SJCRH30 (cell line): ENCODE data around the gene VCX3B. TPM values are rescaled to one million over a fixed set of nuclear protein-coding genes. Genes with fewer than 3 reads are reported as not detected.
"Not testable (repeated sequence)": the region's sequence is repeated elsewhere in the genome, so short reads cannot be mapped to it uniquely, and the experiment has no call there.

Experiments
- DNase-seq, 2 experiments: peaks; one replicate each; pipeline ENCODE4 v3.0.0-alpha.2; 2015 to 2020
- H3K27ac ChIP-seq: fragments of 250-450 bp; sonication (Bioruptor Pico); 2 replicates; pipeline ENCODE4 v1.5.1; 2020; ENCODE audit warnings: mild to moderate bottlenecking, moderate library complexity
- H3K27me3 ChIP-seq: fragments of 250-450 bp; sonication (Bioruptor Pico); 2 replicates; pipeline ENCODE4 v1.5.1; 2020; ENCODE audit warnings: mild to moderate bottlenecking, moderate library complexity
- H3K36me3 ChIP-seq: fragments of 250-450 bp; sonication (Bioruptor Pico); 2 replicates; pipeline ENCODE4 v1.5.1; 2020; ENCODE audit warnings: mild to moderate bottlenecking, moderate library complexity
- H3K4me1 ChIP-seq: fragments of 250-450 bp; sonication (Bioruptor Pico); 2 replicates; pipeline ENCODE4 v1.5.1; 2020; ENCODE audit warnings: mild to moderate bottlenecking, moderate library complexity
- H3K4me3 ChIP-seq: fragments of 250-450 bp; sonication (Bioruptor Pico); 2 replicates; pipeline ENCODE4 v1.5.1; 2020; ENCODE audit warnings: mild to moderate bottlenecking, moderate library complexity
- H3K9me3 ChIP-seq: fragments of 250-450 bp; sonication (Bioruptor Pico); replicated peaks from 2 replicates; pipeline ENCODE4 v1.5.1; 2020; ENCODE audit warnings: mild to moderate bottlenecking, moderate library complexity
- total RNA-seq: library from RNA; depleted of rRNA; stranded (reverse); fragments of >200 nt; shearing (Covaris generic); gene quantifications from 2 replicates; pipeline ENCODE4 v1.2.3, GENCODE V29; 2014; rRNA removed

The VCX3B gene
- not detected in 2 replicates for total RNA-seq

- not testable (repeated sequence) for H3K36me3 ChIP-seq, H3K27ac ChIP-seq, DNase-seq, H3K27me3 ChIP-seq, H3K4me3 ChIP-seq, H3K4me1 ChIP-seq, H3K9me3 ChIP-seq
These were observed at the start of gene VCX3B for GRCh38 chrX:8464530-8464929. Gene VCX3B, plus strand, starts transcription at chrX:8464830. Its CDS starts 621 bp downstream, at chrX:8465451.

GRCh38 chrX:8418301-8418700, 46.3 kb upstream of the VCX3B start:
- Histone ChIP-seq H3K27me3 (no peaks in the 10 kb centered on the region), H3K9me3 (no peaks in the 10 kb centered on the region), H3K4me3 (no peak overlapping the region), H3K27ac (no peak overlapping the region), H3K4me1 (no peaks in the 10 kb centered on the region), H3K36me3 (no peaks in the 10 kb centered on the region)
- no peak for DNase-seq

GRCh38 chrX:8424912-8425311, 39.7 kb upstream of the VCX3B start:
- DNase-seq: no peak
- Histone ChIP-seq H3K4me3 (no peak overlapping the region), H3K36me3 (no peaks in the 10 kb centered on the region), H3K4me1 (no peaks in the 10 kb centered on the region), H3K27me3 (no peaks in the 10 kb centered on the region), H3K27ac (no peak overlapping the region), H3K9me3 (no peaks in the 10 kb centered on the region)

- no peaks in the 10 kb centered on the region for H3K4me1 ChIP-seq
- no peaks in the 10 kb centered on the region for H3K27me3 ChIP-seq
- DNase-seq: no peak
- H3K36me3 ChIP-seq: no peaks in the 10 kb centered on the region
- H3K9me3 ChIP-seq: no peaks in the 10 kb centered on the region
- no peak overlapping the region for H3K27ac ChIP-seq
- H3K4me3 ChIP-seq: no peak overlapping the region
These were observed 34.9 kb upstream of the VCX3B start for GRCh38 chrX:8429692-8430249.

GRCh38 chrX:8430444-8430843, 34.2 kb upstream of the VCX3B start:
- H3K4me3 ChIP-seq: no peak overlapping the region
- no peaks in the 10 kb centered on the region for H3K9me3 ChIP-seq
- H3K27me3 ChIP-seq: no peaks in the 10 kb centered on the region
- no peak for DNase-seq
- no peaks in the 10 kb centered on the region for H3K4me1 ChIP-seq
- no peak overlapping the region for H3K27ac ChIP-seq
- no peaks in the 10 kb centered on the region for H3K36me3 ChIP-seq

- no peaks in the 10 kb centered on the region for H3K4me1 ChIP-seq
- H3K9me3 ChIP-seq: no peaks in the 10 kb centered on the region
- H3K36me3 ChIP-seq: no peaks in the 10 kb centered on the region
- H3K27me3 ChIP-seq: no peaks in the 10 kb centered on the region
- no peak for DNase-seq
- H3K4me3 ChIP-seq: no peak overlapping the region
- no peak overlapping the region for H3K27ac ChIP-seq
These were observed 32.2 kb upstream of the VCX3B start for GRCh38 chrX:8432396-8432795.

- Histone ChIP-seq H3K27ac (no peak overlapping the region), H3K4me3 (no peak overlapping the region), H3K36me3 (no peaks in the 10 kb centered on the region), H3K4me1 (no peaks in the 10 kb centered on the region), H3K9me3 (no peaks in the 10 kb centered on the region), H3K27me3 (no peaks in the 10 kb centered on the region)
- DNase-seq: no peak
These were observed 31.2 kb upstream of the VCX3B start for GRCh38 chrX:8433109-8434062.

GRCh38 chrX:8447368-8447767, 17.3 kb upstream of the VCX3B start:
- no peak overlapping the region for H3K27ac ChIP-seq
- no peaks in the 10 kb centered on the region for H3K27me3 ChIP-seq
- H3K4me1 ChIP-seq: no peaks in the 10 kb centered on the region
- H3K4me3 ChIP-seq: no peak overlapping the region
- DNase-seq: no peak
- H3K36me3 ChIP-seq: no peaks in the 10 kb centered on the region
- no peaks in the 10 kb centered on the region for H3K9me3 ChIP-seq

GRCh38 chrX:8452343-8452742, 12.3 kb upstream of the VCX3B start:
- not testable (repeated sequence) for DNase-seq, H3K27me3 ChIP-seq

GRCh38 chrX:8453611-8454010, 11.0 kb upstream of the VCX3B start:
- no peak for DNase-seq
- Histone ChIP-seq H3K36me3 (no peaks in the 10 kb centered on the region), H3K27ac (no peak overlapping the region), H3K27me3 (no peaks in the 10 kb centered on the region), H3K9me3 (no peaks in the 10 kb centered on the region), H3K4me1 (no peaks in the 10 kb centered on the region), H3K4me3 (no peak overlapping the region)

More at GRCh38 chrX:8452343-8452742, 12.3 kb upstream of the VCX3B start:
- H3K4me3 ChIP-seq, H3K9me3 ChIP-seq, H3K36me3 ChIP-seq, H3K4me1 ChIP-seq, H3K27ac ChIP-seq: not testable (repeated sequence)

- Histone ChIP-seq H3K9me3 (no peaks in the 10 kb centered on the region), H3K4me3 (no peak overlapping the region), H3K27me3 (no peaks in the 10 kb centered on the region), H3K4me1 (no peaks in the 10 kb centered on the region), H3K27ac (no peak overlapping the region), H3K36me3 (no peaks in the 10 kb centered on the region)
- no peak for DNase-seq
These were observed 9.1 kb upstream of the VCX3B start for GRCh38 chrX:8455557-8455956.

GRCh38 chrX:8462488-8462887, 2.1 kb upstream of the VCX3B start:
- DNase-seq: no peak
- Histone ChIP-seq H3K4me1 (no peaks in the 10 kb centered on the region), H3K27me3 (no peaks in the 10 kb centered on the region), H3K4me3 (no peak overlapping the region), H3K36me3 (no peaks in the 10 kb centered on the region), H3K9me3 (no peaks in the 10 kb centered on the region), H3K27ac (no peak overlapping the region)

GRCh38 chrX:8484360-8484949, 19.8 kb downstream of the VCX3B start:
- DNase-seq: no peak
- Histone ChIP-seq H3K4me1 (no peaks in the 10 kb centered on the region), H3K4me3 (no peak overlapping the region), H3K27me3 (no peaks in the 10 kb centered on the region), H3K27ac (no peak overlapping the region), H3K9me3 (no peaks in the 10 kb centered on the region), H3K36me3 (no peaks in the 10 kb centered on the region)

GRCh38 chrX:8495036-8495435, 30.4 kb downstream of the VCX3B start:
- not testable (repeated sequence) for H3K4me3 ChIP-seq, DNase-seq, H3K4me1 ChIP-seq, H3K9me3 ChIP-seq, H3K27me3 ChIP-seq, H3K36me3 ChIP-seq, H3K27ac ChIP-seq

GRCh38 chrX:8500203-8500602, 35.6 kb downstream of the VCX3B start:
- no peak for DNase-seq
- Histone ChIP-seq H3K27ac (no peak overlapping the region), H3K36me3 (no peaks in the 10 kb centered on the region), H3K9me3 (no peaks in the 10 kb centered on the region), H3K27me3 (no peaks in the 10 kb centered on the region), H3K4me3 (no peak overlapping the region), H3K4me1 (no peaks in the 10 kb centered on the region)
